HG03342 (cell line): ENCODE measurements around the gene ZYX.
"Not testable (repeated sequence)": the region's sequence is repeated elsewhere in the genome, so short reads cannot be mapped to it uniquely, and the experiment has no call there.

Source experiments
- ATAC-seq: cut with Tn5 transposase; IDR thresholded peaks from one replicate; pipeline ENCODE4 v1.9.1; 2021; ENCODE audit warnings: mild to moderate bottlenecking, moderate library complexity; ENCODE audit not compliant: unreplicated experiment

Gene ZYX

DNA sequence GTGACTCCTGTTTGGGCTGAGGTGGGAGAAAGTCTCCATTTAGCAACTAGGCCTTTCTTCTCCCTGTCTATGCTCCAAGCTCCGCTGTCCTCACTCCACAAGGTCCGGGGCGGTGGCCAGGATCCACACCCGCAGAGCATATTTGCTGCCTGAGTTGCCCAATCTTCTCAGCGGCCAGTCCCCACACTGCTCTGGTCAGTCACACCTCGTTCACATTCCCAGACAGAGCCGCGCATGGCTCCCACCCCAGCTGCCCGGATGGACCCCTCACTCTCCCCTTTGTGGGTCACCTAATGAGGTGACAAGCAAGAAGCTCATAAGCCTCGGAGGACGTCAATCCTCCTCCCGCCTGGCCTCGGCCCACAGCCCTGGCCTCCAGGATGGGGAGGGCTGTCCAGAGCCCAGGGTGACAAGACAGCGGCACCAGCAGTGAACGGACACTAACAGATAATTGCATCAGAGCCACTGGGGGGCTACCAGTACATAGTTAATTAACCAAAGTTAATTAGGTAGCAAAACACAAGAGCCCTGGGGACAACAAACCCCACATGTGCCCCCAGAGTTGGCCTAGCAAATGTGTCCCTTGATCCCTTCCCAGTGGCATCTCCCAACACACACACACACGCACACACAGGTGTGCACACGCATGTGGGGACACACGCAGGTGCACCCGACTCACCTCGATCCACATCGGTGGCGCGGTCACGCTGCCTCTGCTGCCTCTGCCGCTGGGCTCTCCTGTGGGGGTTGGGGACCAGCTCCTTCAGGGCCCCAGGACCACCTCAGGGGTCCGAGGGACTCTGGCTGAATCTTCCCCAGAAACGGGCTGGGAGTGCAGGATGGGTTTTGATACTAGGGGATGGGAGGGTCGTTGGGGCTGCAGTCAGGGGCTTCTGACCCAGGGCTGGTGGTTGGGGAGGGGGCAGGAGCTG is 15.7 kb downstream of the ZYX start:
- ATAC-seq: no peak

DNA sequence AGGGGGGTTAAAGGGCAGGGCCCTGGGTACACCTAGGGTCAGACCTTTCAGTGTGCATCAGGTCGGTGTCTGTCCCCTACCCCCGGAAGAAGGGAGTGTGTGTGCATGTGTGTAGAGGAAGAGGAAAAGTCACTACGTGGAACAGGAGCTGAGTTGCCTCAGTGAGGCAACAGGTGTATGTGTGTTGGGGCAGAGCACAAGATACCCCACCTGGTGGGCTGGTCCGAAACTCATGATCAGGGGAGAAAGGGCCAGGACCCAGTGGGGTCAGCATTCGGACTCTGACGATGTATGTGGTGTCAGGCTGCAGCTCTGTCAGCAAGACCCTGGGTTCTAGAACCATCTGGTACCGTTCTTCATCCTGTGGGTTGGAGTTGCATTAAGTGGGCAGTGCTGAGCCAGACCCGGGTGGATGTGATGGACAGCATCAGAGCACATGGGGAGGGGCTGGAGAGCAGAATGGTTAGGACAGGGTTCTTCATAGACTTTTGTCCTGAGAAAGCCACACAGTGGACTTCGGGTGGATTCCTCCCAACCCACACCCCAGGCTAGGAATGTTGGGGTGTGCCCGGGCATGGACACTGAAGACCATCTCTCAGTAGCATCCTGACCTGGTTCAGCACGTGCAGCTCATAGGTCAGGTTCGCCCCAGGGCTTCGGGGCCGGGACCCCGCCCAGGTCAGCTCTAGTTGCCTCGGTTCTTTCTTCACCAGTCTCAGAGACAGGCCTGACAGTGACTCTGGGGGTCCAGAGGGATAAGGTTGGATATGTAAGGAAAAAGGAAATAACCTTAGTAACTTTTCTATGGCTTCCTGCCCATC is 16.8 kb downstream of the ZYX start:
- ATAC-seq: no peak

DNA sequence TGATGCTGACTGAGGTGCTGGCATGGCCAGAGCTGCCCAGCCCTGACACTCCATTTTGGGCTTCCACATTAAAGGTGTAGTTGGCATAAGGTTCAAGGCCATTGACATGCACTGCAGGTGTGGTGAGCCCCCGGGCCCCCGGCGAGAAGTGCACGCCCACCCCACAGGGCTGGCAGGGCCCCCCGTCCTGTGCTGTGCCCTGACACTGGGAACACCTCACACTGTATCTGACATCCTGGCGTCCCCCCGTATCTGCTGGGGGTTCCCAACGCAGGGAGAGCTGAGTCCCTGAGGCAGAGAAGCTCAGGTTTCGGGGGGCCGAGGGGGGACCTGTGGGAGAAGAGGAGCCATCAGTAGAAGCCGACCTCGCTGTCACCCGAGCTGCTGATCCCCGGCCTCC is 17.5 kb downstream of the ZYX start:
- no peak for ATAC-seq

DNA sequence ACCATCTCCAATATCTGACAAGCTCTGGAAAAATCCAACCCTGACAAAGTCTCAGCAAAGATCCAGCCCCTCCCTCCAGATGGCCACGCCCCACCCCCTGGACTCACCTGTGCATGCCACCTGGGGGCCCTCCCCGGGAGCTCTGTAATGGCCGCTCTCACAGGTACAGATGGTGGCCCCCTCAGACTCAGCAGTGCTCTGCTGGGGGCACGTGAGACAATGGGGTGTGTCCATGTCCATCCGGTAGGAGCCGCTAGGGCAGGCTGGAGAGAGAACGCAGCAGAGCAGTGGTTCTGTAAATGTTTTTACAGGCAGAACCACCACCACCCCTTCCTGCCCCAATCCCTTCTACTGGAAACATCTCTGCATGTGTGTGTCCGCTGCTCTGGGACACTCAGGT is 18.0 kb downstream of the ZYX start:
- ATAC-seq: no peak

DNA sequence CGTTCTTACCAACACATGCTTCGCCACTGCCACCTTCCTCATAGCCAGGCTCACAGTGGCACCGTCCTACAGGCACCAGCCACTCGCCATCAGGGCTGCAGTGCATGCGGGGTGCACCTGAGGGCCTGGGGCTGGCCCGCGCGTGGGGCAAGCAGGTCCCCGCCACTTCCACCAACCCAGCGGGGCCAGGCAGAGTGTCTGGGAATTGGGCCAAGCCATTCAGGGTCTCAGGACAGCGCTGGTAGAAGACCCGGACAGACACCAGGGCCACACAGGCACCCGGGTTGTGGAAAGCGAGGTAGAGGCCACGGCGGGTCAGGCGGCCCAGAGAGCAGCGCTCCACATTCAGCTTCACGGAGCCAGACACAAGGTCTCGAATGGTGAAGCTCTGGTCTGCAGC is 18.5 kb downstream of the ZYX start:
- ATAC-seq: no peak

DNA sequence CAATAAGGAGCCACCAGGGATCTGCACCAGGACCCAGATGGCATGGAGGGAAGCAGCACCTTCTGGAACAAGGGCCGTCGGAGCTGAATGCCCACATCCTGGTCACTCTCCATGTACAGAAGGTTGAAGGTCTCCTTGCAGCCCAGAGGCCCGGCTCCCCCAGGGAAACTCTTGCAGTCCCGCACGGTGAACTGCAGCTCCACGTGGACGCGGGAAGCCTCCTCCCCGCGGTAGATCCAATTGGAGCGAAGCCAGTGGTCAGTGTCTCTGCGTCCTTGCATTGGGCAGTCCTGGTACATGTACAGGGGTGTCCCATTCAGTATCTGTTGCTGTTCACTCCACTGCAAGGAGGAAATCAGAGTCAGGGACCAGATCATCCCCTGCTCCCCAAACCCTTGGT is 20.1 kb downstream of the ZYX start:
- ATAC-seq: no peak

DNA sequence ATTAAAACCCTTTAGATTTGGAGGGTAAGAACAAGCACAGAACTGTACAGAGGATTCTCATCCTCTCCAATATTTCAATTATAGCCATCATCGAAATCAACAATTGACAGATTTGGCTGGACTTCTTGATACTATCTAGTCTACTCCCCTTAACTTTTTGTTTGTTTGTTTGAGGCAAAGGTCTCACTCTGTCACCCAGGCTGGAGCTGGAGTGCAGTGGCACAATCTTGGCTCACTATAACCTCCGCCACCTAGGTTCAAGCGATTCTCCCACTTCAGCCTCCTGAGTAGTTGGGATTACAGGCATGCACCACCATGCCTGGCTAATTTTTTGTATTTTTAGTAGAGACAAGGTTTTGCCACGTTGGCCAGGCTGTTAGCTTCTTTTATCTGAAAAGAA is 21.1 kb downstream of the ZYX start:
- ATAC-seq: not testable (repeated sequence)

DNA sequence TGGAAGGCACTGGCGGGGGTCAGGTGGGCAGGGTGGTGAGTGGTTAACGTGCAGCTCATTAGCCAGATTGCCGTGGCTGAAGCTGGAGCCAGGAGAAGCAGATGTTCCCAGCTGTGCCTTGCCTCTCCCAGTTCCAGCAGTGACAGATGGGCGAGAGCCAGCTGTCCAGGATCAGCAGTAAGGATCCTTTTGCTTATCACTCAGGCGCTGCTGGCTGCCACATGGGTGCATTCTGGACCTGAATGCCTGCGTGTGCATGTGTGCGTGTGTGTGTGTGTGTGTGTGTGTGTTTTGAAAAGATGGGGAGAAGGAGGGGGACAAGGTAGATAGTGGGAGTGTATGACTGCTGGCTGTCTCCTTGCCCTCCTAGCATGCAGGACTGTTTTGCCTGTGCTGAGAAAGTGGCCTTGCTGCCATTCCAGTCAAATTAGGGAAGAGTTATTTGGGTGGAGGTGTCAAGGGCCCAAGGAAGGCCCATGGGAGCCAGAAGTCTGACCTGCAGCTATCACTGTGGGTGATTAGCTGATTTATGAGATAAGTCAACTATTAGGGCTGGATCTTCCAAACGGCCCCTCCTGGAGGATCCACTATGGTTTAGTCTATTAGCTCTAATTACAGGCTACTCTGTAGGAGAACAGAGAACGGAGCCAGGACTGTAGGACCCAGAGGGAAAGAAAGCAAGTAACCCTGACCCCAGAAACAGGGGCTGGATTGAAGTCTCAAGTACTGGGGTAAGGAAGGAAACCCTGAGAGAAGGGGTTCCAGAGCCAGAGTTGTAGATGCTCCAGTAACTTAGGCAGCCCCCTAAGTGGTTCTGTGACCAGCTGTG is 24.2 kb downstream of the ZYX start:
- ATAC-seq: no peak

DNA sequence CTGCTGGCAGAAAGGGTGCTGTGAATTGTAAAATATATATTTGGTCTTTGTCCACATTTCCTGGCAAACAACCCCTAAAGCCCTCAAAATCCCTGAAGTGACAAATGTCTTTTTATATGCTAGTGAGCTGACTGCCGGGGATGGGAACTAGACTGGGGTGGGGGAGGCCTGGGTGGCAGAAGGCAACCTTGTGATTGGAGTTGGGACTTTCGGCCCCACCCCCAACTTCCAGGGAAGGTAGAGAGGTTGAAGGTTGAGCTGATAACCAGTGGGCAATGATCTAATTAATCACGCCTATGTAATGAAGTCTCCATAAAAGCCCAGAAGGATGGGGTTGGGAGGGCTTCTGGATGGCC is 24.8 kb downstream of the ZYX start:
- no peak for ATAC-seq

DNA sequence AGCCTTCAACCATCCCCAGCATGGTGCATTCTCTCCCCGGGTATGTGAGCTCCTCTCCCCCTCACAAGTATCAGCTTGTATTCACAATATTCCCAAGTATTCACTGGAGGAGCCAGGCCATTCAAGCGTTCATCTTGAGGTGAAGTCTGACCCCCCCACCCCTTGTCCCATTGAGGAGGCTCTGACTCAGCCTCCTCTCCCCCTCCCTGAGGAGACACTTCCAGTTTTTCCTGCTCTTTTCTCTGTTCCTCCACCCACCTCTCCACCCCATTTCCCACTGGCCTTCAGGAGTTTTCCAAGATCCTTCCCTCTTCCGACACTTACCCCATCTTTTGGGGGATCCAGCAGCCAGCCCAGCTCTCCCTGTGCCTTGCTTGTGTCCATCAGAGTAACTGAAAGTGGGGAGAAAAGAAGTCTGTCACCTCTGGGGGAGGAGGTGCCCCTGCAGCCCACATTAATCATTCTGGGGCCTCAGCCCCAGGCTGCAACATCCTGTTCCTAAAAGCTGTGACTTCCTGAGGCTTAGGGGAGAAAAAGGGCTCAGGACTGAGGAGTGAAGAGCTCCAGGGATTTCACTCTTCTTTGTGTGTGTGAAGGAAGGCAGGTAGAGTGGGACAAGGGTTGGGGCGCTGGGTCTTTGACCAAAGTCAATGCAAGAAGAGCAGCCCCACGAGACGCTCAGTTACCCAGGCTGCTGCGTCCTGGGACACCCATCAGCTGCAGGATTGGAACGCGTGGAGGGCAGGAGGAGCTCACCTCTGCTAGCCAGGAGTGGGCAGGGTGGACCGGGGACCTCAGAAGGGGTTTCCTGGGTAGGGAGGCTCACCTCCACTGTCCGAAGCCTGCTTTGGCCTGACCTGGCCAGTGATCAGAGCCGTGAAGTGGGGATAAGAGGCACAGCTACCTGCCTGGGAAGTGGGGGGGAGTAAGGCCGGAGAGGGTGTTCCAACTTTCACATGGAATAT is 26.4 kb downstream of the ZYX start:
- ATAC-seq: no peak

DNA sequence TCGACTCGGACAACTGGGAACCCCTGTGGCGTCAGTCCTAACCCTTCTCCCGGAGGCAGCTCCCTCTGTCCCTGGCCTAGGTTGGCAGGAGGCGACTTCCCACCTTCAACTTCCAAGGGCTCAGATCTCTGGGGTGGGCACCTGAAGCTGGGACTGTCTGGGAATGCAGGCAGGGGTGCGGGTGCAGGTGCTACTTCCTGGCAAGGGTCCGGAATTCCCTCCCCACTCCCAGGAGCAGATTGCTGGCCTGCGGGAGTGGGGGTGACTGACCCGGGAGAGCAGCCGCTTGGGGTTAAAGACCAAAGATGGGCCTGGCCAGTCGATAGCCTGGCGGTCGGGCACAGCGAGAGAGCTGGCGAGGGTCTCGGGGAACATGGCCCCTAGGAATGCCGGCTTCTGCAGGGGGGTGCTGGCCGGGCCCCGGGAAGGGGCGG is 27.1 kb downstream of the ZYX start:
- ATAC-seq: no peak

DNA sequence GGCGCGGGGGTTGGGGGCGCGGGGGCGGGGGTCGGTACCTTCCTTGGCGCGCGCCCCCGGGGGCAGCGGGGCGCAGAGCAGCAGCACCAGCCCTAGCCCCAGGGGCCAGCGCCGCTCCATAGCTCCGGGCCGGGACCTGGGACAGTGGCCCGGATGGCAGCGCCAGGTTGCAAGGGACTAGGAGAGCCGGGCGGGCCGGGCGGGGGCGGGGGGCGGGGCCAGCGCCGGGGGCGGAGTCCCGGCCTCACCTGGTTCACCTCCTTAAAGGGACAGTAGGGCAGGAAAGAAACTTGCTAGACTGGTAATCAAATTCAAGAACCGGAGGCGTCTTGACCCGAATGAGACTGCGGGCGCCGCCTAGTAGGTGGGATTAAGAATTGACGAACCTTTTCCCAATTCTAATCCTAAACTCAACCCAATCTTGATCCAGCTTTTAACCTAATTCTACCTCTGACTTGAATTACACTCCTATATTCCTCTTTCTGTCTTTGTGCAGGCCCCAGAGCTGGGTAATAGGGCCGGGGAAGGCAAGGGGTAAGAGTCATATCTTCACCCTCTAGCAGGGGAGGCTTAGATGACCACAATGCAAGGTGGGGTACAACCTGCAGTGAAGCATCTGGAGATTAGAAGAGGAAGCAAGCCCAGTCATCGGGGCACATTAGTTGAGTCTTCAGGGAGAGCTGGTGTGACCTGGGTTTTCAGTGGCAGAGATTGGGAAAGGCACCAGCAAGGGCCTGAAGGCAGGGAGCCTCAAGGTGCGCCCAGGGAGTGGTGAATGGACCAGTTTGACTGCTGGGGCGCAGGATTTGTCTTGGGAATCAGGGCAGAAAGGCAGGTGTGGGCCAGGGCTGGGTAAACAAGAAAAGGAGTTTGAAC is 27.8 kb downstream of the ZYX start, which contains the start of gene EPHA1:
Gene EPHA1, minus strand, starts transcription at position 171 of the 876 bp plus-strand sequence. Its CDS starts 51 bp downstream, at position 120.
- ATAC-seq: peak; percentile 44

DNA sequence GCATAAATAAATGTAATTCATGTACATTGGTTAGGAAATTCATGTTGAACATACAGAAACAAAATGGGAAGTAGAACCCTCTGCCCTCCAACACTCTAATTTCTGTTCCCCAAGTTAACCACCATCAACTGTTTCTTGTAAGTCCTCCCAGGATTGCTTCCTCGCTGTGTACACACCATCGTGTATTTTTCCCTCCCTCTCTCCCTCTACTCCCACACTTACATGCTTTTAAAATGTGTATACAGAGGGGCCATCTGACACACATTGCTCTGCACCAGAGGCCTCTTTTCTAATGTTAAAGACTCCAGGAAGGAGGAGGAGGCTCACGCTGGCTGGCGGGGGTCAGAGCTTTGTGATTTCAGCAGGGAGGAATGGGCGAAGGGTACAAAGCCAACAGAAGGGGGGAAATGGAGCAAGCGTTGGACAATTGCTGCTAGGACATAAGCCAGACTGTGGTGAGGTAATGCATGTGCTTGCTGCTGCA is 29.4 kb downstream of the ZYX start:
- no peak for ATAC-seq

DNA sequence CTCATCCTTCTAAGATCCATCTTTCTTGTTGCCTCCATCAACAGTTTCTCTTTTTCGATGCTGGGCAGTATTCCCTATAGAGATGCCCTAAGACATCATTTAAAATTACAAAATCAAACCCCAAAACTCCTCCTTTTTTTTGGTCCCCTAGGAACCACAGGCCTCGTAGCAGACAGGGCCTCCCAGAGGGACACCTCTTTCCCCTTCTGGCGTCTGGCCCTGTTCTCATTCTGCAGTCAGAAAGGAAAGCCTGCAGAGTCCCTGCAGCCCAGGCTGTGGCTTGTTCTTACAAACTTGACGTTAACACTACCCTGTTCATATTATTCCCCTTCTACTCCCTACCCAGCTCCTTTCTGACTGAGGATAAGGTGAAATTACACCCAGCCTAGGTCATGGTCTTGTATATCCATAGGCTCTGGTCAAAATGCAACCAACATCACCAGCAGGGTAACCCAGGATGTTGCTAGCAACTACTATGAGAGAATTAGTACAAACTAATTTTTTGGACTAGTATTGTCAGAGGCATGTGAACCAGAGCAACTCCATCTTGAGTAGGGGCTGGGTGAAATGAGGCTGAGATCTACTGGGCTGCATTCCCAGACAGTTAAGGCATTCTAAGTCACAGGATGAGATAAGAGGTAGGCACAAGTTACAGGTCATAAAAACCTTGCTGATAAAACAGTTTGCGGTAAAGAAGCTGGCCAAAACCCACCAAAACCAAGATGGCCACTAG is 31.0 kb downstream of the ZYX start:
- ATAC-seq: no peak

DNA sequence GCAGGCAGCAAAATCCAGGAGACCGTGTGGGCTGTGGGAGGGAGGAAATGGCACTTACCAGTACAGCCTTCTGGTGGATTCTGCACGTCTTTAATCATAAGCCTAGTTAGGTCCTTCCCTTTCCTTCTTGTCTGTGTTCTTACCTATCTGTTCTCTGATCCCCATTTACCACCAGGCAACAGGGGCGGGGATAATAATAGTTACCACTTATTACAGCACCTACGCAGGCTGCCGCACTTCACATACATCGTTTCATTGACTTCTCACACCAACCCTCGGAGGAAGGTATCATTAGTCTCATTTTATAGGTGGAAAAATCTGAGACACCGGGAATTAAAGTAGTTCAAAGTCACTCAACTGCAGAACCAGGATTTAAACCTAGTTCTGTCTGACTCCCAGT is 32.0 kb downstream of the ZYX start:
- no peak for ATAC-seq

DNA sequence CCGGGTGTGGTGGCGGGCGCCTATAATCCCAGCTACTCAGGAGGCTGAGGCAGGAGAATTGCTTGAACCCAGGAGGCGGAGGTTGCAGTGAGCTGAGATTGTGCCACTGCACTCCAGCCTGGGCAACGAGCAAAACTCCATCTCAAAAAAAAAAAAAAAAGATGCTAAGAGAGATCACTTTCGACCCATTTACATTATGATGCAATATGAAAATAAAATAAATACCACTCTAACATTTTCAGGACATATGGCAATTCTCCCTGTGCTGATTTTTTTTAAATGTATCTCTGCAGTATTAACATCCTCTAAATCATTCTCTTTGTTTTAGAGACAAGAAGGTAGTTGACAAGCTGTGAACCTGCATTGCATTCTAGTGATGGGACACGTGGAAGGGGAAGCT is 34.1 kb downstream of the ZYX start:
- not testable (repeated sequence) for ATAC-seq

DNA sequence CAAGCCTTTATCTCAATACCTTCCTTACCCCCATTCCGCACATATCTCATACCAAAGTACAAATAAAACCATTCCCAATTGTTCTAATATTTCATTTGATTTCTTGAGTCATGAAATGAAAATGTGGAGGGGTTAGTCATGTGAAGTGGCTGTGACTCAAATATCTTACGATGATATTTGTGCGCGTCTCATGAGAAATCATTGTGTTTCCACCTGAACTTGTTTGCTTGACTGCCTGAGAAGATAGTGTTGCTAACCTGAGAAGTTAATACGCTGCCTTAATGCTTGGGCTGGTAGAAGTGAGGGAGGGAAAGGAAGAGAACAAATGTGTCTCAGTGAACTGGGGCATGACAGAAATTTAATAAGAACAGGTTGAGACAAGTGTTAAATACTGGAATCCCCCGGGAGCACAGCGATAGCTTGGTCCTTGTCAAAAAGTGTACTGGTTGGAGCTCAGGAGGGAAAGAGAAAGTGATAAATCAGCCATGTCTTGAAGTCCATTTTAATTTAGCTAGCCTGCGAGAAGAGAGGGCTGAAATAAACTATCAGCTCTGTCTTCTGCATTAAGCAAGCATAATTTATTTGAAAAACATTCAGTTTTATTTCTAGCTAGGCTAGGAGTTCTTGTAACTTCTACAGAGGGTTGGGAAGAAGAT is 34.7 kb downstream of the ZYX start:
- ATAC-seq: no peak
